ENCODE measurements around the gene DGCR8.

DNA sequence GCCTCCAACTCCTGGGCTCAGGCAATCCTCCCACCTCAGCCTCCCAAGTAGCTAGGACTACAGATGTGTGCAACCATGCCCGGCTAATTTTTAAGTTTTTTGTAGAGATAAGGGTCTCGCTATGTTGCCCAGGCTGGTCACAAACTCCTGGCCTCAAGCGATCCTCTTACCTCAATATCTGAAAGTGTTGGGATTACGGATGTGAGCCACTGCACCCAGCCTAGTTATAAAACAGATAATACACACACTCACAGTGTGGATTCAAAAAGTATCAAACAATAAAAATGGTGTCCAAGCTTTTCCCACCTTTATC is 71.2 kb downstream of the DGCR8 start:
- TF ChIP-seq, protein P1, sequence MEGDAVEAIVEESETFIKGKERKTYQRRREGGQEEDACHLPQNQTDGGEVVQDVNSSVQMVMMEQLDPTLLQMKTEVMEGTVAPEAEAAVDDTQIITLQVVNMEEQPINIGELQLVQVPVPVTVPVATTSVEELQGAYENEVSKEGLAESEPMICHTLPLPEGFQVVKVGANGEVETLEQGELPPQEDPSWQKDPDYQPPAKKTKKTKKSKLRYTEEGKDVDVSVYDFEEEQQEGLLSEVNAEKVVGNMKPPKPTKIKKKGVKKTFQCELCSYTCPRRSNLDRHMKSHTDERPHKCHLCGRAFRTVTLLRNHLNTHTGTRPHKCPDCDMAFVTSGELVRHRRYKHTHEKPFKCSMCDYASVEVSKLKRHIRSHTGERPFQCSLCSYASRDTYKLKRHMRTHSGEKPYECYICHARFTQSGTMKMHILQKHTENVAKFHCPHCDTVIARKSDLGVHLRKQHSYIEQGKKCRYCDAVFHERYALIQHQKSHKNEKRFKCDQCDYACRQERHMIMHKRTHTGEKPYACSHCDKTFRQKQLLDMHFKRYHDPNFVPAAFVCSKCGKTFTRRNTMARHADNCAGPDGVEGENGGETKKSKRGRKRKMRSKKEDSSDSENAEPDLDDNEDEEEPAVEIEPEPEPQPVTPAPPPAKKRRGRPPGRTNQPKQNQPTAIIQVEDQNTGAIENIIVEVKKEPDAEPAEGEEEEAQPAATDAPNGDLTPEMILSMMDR (conservative IDR thresholded peaks at IDR 0.05; ENCODE audit: low read depth, low read length) = no peak
- TF ChIP-seq BHLHE40 (IDR thresholded peaks at IDR 0.05; ENCODE audit: low read depth, low read length) = no peak
